Measurements from ENCODE around the gene EME1.

EME1 gene

DNA sequence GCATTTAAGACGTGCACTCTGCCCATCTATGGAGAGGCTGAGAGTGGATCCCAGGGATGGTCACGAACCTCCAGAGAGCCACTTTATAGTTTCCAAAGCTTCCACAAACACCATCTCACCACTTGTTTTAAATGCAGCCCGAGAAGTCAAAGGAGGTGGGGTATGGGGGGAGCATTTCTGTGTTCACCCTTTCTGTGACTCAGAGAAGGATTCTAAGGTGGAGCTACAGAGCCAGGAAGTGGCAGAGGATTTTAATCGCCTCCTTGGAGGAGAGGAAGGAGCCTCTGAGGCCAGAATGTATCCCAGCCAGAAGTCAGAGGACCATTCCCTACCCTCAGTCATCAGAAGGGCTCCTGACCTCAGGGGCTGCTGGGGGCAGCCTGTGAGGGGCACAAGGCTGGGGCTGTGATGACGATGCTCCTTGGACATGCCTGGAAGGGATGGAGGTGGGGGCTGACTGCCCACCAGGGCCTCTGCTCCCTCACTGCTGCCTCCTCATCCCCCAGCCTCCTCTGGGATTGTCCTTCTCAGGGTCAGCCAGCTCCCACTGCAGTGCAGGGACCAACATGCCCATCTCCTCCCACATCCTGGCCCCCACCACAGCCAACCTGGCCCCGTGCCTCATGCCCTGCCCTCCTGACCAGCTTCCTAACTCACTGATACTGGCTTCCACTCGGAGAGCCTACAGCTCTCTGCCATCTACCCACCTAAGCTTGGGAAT is 24.3 kb upstream of the EME1 start:
- DNase-seq: no peak

DNA sequence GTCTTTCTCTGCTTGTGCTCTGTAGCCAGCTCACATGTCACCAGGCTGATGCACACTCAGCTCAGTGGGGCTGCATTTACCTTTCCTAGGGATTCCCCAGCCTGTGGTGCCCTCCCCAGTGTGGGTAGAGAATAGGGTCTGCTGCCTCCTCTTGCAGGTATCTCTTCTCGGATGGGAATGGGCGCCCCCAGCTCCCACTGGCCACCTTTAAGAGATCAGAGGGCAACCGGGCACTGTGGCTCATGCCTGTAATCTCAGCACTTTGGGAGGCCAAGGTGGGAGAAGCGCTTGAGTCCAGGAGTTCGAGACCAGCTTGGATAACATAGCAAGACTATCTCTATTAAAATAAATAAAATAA is 23.8 kb upstream of the EME1 start:
- no peak for DNase-seq

DNA sequence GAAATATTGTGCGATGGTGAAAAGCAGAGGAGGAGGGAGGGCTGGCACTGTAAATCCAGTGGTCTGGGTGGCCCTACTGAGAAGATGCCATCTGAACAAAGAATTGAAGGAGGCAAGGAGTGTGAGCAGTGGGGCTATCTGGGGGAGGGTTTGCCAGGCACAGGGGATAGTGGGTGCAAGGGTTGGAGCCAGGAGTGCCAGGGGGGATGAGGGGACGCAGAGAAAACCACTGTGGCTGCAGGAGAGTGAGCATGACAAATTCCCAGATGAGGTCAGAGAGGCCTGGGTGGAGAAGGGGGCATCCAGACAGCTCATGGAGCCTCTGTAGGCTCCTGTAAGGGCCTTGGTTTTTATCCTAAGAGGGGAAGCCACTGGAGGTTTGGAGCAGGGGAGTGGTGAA is 22.3 kb upstream of the EME1 start:
- DNase-seq: no peak

DNA sequence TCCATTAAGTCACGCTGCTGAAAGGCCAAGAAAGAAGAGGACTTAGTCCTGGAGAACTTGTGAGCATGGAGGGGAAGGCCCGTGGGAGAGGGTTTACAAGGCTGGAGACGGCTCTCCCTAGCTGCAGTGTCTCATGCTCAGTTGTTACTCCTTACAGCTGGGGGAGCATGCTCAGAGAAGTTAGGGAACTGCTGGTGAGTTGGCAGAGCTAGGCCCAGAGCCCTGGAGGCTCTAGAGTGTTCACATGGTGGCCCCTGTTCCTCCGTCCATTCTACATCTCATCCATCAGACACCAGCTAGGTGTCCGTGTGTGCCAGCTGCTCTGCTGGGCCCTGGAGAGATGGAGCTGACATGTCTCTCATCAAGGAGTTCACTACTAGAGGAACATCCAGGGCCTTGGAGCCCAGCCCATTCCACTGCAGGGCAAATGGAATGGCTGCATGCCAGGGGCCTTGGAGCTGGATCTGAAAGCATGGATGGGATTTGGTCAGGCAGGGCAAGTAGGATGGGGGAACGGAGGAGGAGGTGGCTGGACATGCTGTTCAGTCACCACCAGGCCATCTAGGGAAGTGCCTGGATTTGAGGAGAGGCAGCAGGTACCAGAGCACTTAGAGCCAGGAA is 20.8 kb upstream of the EME1 start:
- no peak for DNase-seq

DNA sequence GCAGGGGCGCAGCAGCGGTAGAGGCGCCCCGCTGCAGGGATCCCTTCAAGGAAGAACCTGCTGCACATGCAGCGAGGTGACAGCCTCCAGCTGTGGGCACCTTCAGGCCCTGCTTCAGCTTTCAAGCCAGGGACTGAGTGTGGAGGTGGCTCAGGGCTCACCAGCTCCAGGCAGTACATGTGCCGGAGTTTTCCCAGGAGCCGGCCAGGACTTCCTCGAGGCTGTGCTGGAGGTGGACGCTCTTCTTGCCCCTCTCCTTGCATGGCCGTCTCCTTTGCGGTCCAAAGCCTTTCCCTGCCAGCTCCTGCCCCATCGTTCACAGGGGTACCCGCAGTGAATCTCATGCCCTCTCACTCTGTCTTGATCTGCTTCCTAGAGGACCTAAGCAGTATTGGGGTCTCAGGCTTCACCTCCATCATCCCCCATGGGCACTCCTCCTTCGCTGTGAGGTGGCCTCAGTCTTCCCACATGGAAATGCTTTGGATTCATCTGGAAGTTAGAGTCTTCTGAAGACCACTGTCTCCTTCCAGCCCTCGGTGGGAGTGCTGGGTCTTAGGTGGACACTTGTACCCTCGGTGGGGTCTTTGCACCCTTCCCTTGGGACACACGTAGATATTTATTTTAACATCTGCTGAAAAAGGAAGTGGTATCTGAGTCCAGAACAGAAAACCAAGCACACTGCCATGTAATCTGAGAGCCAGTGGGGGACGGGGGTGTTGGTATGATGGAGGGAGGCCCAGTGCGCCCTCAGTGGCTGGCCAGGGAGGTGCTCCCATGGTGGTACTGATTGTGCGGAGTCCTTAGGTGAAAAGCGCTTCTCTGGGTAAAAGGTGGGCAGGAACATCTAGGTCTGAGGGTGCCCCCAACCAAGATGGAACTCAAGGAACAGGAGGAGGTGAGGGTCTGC is 20.1 kb upstream of the EME1 start:
- no peak for DNase-seq

DNA sequence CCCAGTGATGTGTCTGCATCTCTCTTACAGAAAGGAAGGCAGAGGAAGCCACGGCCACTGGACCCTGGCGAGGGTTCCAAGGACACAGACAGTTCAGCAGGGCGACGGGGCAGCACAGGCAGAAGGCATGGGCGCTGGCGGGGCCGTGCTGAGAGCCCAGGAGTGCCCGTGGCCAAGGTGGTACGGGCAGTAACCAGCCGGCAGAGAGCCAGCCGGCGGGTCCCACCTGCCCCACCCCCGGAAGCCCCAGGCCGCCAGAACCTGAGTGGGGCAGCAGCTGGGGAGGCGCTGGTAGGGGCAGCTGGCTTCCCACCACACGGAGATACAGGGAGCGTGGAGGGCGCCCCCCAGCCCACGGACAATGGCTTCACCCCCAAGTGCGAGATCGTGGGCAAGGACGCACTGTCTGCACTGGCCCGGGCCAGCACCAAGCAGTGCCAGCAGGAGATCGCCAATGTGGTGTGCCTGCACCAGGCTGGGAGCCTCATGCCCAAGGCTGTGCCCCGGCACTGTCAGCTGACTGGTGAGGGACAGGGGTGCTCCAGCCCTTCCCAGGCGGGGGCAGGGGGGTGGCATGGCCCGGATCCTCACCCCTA is 19.3 kb upstream of the EME1 start:
- no peak for DNase-seq

DNA sequence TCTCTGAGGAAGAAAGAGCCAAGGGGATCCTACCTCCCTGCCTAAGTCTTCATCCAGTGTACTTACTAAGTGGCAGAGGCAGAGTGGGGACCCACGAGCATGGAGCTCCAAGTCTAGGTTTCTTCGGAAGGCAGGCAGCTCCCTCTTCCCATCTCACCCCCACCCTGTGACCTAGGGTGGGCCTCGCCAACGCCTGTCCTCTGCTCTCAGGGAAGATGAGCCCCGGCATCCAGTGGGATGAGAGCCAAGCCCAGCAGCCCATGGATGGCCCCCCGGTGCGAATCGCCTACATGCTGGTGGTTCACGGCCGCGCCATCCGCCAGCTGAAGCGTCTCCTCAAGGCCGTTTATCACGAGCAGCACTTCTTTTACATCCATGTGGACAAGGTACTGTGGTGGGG is 18.8 kb upstream of the EME1 start:
- no peak for DNase-seq

DNA sequence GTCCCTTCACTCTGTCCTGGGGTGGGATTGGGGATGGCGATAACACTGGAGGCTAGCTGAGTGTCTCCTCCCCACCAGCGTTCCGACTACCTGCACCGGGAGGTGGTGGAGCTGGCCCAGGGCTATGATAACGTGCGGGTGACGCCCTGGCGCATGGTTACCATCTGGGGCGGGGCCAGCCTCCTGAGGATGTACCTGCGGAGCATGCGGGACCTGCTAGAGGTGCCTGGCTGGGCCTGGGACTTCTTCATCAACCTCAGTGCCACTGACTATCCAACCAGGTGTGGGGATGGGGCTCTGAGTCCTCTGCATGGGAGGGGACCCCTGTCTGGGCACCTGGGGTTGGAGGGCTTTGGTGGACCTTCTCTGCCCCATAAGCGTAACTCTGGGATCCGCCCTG is 18.3 kb upstream of the EME1 start:
- DNase-seq: no peak

DNA sequence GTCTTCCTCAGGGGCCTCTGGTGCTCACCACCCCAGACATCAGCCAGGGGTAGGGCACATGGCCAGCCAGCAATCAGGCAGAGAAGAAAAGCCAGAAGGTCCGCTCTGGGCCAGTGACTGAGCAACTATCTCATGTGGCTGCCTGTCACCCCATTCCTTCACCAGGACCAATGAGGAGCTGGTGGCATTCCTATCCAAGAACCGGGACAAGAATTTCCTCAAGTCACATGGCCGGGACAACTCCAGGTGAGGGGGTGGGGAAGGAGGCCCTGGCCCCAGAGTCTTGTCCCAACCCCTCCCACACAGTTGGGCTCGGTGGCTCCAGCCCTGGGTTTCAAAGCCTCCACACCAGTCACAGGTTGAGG is 17.7 kb upstream of the EME1 start:
- no peak for DNase-seq

DNA sequence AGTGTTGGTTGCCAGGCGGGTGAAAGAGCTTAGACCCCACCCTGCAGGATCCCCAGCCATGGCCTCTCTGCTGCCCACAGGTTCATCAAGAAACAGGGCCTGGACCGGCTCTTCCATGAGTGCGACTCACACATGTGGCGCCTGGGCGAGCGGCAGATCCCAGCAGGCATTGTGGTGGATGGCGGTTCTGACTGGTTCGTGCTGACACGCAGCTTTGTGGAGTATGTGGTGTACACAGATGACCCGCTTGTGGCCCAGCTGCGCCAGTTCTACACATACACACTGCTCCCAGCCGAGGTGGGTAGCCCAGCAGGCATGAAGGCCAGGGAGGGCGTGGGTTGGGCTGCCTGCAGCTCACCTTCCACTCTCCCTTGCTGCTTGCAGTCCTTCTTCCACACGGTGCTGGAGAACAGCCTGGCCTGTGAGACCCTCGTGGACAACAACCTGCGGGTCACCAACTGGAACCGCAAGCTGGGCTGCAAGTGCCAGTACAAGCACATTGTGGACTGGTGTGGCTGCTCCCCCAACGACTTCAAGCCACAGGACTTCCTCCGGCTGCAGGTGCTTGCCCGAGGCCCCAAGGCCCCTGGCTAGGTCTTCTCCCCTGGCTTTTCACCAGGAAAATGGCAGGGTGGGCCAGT is 17.2 kb upstream of the EME1 start:
- DNase-seq: no peak

DNA sequence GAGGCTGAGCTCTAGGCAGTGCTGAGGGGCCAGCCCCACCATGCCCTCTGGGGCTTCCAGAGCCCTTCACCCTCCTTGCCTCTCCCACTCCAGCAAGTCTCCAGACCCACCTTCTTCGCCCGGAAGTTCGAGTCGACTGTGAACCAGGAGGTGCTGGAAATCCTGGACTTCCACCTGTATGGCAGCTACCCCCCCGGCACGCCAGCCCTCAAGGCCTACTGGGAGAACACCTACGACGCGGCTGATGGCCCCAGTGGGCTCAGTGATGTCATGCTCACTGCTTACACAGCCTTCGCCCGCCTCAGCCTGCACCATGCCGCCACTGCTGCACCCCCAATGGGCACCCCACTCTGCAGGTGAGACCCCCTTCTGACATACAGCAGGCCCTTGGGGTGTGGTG is 16.6 kb upstream of the EME1 start:
- DNase-seq: no peak

DNA sequence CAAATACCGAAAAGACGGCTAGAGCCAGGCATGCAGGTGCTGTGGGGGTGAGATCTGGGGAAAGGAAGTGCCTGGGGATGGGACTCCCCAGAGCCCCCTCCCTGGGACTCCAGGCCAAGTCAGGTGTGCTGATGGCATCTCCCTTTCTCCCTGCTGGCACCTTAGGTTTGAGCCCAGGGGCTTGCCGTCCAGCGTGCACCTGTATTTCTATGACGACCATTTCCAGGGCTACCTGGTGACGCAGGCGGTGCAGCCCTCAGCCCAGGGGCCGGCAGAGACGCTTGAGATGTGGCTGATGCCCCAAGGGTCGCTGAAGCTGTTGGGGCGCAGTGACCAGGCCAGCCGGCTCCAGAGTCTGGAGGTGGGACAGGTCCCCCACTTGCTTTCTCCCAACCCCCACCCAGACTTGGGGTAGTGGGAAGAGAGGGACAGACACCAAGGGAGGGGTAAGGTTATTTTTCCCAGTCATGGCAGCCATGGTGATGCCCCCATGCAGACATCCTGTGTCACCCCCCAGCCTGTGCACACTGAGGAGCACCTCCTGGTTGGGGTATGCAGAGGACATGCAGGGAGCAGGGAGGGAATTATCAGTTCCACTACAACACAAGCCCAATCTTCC is 16.0 kb upstream of the EME1 start:
- DNase-seq: no peak

DNA sequence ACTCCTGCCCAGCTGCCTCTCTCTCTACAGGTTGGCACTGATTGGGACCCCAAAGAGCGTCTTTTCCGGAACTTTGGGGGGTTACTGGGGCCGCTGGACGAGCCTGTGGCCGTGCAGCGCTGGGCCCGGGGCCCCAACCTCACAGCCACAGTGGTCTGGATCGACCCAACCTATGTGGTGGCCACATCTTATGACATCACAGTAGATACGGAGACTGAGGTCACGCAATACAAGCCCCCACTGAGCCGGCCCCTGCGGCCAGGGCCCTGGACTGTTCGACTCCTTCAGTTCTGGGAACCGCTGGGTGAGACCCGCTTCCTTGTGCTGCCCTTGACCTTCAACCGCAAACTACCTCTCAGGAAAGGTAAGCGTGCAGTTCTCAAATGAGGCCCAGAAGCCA is 14.9 kb upstream of the EME1 start:
- no peak for DNase-seq

DNA sequence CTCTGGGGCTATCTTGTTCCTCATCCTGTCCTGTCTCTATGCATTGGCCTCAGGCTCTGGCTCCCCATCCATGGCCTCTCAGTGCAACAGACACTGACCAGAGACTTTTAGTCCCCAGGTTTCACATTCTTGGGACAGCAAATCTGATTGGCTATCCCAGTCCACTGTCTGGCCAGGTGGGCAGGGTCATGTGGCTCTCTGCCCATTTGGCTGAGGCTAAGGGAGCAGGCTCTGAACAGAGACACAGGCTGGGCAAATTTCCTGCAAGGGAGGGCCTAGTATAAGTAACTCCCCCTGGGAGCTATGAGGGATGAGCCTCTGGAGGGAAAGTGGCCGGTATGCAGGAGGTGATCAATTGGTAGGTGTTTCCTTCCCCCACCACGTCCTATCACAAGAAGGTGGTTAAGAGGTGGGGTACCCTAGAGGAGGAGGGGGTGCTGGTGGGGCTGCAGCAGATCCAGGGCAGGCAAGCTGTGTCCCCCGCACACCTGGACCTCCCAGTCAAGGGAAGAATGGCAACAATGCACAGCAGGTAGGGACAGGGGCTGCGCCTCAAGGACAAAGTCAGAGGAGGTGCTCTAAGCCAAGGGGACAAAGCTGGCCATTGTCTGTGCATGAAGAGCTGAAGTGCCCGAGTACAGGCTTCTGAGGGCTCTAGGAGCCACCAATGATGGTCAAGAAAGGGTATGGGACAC is 13.9 kb upstream of the EME1 start:
- no peak for DNase-seq

DNA sequence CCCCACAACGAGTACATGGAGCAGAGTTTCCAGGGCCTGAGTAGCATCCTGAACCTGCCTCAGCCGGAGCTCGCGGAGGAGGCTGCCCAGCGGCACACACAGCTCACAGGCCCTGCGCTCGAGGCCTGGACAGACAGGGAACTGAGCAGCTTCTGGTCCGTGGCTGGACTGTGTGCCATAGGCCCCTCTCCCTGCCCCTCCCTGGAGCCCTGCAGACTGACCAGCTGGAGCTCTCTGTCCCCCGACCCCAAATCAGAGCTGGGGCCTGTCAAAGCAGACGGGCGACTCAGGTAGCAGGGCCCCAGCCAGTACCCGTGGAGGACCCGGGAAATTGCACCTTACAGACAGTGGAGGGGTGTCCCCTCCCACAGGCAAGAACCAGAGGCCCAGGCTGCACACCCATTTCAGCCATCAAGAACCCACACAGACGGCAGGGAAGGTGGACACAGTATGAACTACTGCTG is 13.0 kb upstream of the EME1 start:
- DNase-seq: no peak

DNA sequence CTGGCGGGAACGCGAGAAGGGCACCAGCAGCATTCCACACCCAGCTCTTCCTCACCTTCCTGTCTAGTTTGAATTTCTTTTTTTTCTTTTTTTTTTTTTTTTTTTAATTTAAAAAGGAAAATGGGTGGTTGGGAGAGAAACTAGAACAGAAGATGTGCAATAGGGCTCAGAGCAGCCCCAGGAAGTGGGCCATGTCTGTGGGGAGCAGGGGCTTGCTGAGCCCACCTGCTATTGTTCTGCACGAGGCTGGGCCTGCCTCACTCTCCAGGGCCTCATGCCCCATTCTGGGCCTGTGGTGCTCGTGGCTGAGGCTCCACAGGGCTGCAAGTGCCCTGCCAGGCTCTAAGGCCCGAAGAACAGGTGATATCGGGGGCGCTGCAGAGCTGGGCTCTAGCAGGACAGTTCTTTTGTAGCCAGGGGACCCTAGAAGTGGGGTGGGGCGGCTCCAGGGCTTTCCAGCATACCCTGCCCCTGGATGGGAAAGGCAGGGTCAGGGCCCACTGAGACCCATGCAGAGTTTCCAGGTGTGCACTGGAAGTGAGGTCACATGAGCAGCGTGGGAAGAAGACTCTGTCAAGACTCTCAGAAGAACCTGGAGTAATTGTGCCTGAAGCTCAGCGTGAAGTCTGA is 12.4 kb upstream of the EME1 start:
- DNase-seq: no peak

DNA sequence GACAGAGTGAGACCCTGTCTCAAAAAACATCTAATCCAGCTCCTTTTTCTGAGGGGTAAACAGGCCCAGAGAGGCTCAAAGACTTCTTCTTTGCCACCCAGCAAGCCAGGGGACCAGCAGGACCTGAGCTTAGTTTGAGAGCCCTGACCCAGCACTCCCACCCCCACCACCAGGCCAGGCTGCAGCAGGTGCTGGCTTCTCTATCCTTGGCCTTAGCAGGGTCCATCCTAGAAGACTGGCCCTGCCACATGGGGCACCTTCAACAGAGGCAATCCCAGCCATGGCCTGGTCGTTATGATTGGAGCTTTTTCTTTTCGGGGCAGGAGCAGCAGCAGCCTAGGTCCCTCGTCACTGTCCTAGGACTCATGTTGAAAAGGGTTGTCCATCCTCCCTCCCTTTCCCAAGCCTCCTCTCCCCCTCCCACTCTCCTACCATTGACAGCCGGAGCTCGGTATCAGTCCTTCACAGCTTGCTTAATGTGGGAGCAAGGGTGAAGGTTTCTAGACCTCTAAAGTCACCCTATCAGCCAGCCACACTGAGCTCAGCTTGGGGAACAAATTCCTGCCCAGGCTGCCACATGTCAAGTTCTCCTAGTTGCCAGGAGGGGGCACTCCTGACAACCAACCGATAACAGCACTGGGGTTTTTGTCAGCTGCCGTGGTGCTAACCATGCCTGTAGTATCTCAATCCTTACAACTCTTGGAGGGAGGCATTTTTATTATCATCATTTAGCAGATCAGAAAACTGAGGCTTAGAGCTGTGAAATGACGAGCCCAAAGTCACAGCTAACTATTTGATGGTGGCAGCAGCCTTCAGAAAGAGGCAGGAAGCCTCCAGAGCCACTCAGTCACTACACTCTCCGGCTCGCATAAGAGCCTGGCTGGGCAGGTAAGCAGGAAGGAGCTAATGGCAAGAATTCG is 11.2 kb upstream of the EME1 start:
- peak; percentile 53 to 65 for DNase-seq

DNA sequence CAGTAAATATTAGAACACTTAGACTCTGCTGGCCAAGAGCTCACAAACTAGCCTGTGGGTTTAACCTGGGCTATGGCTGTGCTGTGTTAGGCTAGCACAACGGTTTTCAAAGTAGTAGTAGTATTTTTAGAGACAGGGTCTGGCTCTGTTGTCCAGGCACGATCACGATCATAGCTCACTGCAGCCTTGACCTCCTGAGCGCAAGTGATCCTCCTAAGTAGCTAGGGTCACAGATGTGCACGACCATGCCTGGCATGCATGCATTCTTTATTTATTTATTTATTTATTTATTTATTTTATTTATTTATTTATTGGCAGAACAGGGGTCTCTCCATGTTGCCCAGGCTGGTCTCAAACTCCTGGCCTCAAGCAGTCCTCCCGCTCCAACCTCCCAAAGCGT is 10.4 kb upstream of the EME1 start:
- no peak for DNase-seq

DNA sequence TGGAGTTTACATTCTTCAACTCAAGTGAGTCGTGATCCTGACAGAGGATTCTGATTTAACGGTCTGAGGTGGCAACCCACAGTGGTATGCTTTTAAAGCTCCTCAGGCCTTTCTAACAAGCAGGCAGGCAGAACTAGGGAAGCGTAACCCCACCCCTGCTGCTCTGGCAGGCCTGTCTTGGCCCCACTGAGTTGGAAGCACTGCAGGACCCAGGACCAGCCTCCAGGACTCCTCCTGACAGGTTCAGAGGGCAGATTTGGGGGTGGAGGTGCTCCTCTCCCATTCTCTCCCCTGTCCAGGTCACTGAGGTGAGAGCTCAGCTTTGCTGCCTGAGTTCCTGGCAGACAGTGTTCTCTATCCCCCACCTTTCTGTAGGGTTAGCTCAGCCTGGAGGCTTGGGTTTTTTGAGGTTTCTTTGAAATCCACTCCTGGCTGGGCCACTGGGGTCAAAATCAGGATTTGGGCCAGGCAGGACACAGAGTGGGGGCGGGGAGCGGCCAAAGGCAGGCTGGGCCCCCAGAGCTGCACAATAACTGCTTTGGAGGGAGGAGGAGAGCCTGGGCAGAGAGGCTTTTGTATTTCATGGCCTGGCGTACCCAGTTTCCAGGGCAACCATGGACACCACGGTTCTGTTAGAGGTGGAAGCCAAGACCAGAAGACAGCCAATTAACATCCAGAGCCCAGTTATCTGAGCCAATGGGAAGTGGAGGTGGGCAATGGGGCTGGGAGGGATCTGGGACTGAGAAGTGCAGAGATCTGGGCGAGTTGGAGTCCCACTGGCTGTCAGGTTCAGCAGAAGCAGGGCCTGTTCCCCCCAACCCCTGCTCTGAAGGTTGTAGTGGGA is 9.6 kb upstream of the EME1 start:
- DNase-seq: no peak

Measured in activated CD4-positive, alpha-beta T cell treated with anti-CD3 and anti-CD28 coated beads, Interleukin-2, amount 50 U/mL, for 48 hours (primary cell).